B cell (primary cell): ENCODE data around the gene ERAP2. TPM values are rescaled to one million over a fixed set of nuclear protein-coding genes. Genes with fewer than 3 reads are reported as not detected.

ENCODE experiments used
- ATAC-seq: fragments of 200-7000 bp; cut with Tn5 transposase; one replicate; pipeline ENCODE4 v1.10.0; 2021; ENCODE audit warnings: low read depth, mild to moderate bottlenecking, moderate number of reproducible peaks, moderate library complexity
- CTCF ChIA-PET: fragments of 350-600 bp; sonication (Branson Sonifier 250); formaldehyde crosslinking; loops from one replicate; lab custom pipeline; 2021; ENCODE audit warnings: antibody characterized with exemption, inconsistent platforms; lab: Charles Lee
- POLR2A ChIA-PET: fragments of 350-600 bp; sonication (Branson Sonifier 250); formaldehyde crosslinking; loops from one replicate; lab custom pipeline; 2021; ENCODE audit warnings: antibody characterized with exemption; lab: Charles Lee
- DNase-seq: peaks from one replicate; pipeline ENCODE4 v3.0.0; 2013
- H2AFZ ChIP-seq: 2 replicates; pipeline ENCODE4 v1.6.1; 2012; ENCODE audit warnings: mild to moderate bottlenecking, low read depth, low read length; ENCODE audit not compliant: insufficient read depth, poor library complexity, severe bottlenecking
- H3K27ac ChIP-seq, 2 donors: 1 replicate in 1 of 2; 2 replicates in 1 of 2; pipeline ENCODE4 v1.5.1; 2012 to 2013; ENCODE audit warnings: low read length in 2 of 2, mild to moderate bottlenecking in 2 of 2, moderate library complexity in 1 of 2
- H3K27me3 ChIP-seq, 4 experiments: fragments of 200-600 bp in 1 of 4; sonication (generic) in 1 of 4; replicated peaks in 1 of 4; 1 replicate in 2 of 4; 2 replicates in 2 of 4; pipeline versions ENCODE4 v1.6.1 to v1.7.0; 2013 to 2016; ENCODE audit warnings: low read length in 3 of 4, mild to moderate bottlenecking in 2 of 4, mixed read lengths in 1 of 4, moderate library complexity in 1 of 4; ENCODE audit not compliant: insufficient read depth in 4 of 4, control insufficient read depth in 3 of 4; ENCODE audit errors: control extremely low read depth in 1 of 4
- H3K36me3 ChIP-seq, 2 experiments: replicated peaks in 1 of 2; 1 replicate in 1 of 2; 2 replicates in 1 of 2; pipeline versions ENCODE4 v1.6.1 to v1.7.1; 2013; ENCODE audit warnings: low read length in 1 of 2; ENCODE audit not compliant: insufficient read depth in 2 of 2, control insufficient read depth in 1 of 2; ENCODE audit errors: control extremely low read depth in 1 of 2, extremely low read depth in 1 of 2
- H3K4me1 ChIP-seq, 2 donors: fragments of 200-600 bp in 1 of 2; sonication (generic) in 1 of 2; 1 replicate in 1 of 2; 2 replicates in 1 of 2; pipeline versions ENCODE4 v1.5.1 to v1.6.1; 2013 to 2017; ENCODE audit warnings: low read length in 2 of 2; ENCODE audit not compliant: control insufficient read depth in 2 of 2, insufficient read depth in 2 of 2
- H3K4me2 ChIP-seq: replicated peaks from 2 replicates; pipeline ENCODE3; 2012; ENCODE audit warnings: mild to moderate bottlenecking, low read depth, low read length; ENCODE audit not compliant: poor library complexity, severe bottlenecking
- H3K4me3 ChIP-seq, 5 experiments: fragments of 200-600 bp in 1 of 5; sonication (generic) in 1 of 5; 1 replicate in 3 of 5; 2 replicates in 2 of 5; pipeline versions ENCODE4 v1.5.1 to v1.7.0; 2011 to 2016; ENCODE audit warnings: low read length in 4 of 5, mild to moderate bottlenecking in 4 of 5, low read depth in 2 of 5, control low read depth in 1 of 5, moderate library complexity in 1 of 5; ENCODE audit not compliant: insufficient read depth in 1 of 5; ENCODE audit errors: control extremely low read depth in 1 of 5, extremely low read depth in 1 of 5
- H3K79me2 ChIP-seq: fragments of 200-600 bp; sonication (generic); one replicate; pipeline ENCODE4 v1.6.0; 2016; ENCODE audit warnings: low read length; ENCODE audit not compliant: control insufficient read depth, insufficient read depth
- H3K9ac ChIP-seq: fragments of 200-600 bp; sonication (generic); 2 replicates; pipeline ENCODE4 v1.6.1; 2017; ENCODE audit warnings: mild to moderate bottlenecking, low read length, moderate library complexity
- H3K9me3 ChIP-seq, 3 donors: one replicate each; pipeline versions ENCODE4 v1.6.1 to v1.7.1; 2013; ENCODE audit warnings: low read length in 2 of 3; ENCODE audit not compliant: control insufficient read depth in 2 of 3, insufficient read depth in 1 of 3; ENCODE audit errors: control extremely low read depth in 1 of 3
- H4K20me1 ChIP-seq: 2 replicates; pipeline ENCODE4 v1.6.0; 2012; ENCODE audit warnings: mild to moderate bottlenecking, low read length; ENCODE audit not compliant: insufficient read depth, control insufficient read depth, poor library complexity, severe bottlenecking
- H3K27ac Mint-ChIP-seq: one replicate; pipeline ENCODE4 v1.8.0; 2021; ENCODE audit warnings: mixed read lengths
- H3K27me3 Mint-ChIP-seq: one replicate; pipeline ENCODE4 v1.8.0; 2021; ENCODE audit warnings: mixed read lengths
- H3K4me1 Mint-ChIP-seq: one replicate; pipeline ENCODE4 v1.8.0; 2021; ENCODE audit warnings: mixed read lengths
- H3K4me3 Mint-ChIP-seq: one replicate; pipeline ENCODE4 v1.8.0; 2021; ENCODE audit warnings: mixed read lengths
- H3K9me3 Mint-ChIP-seq: one replicate; pipeline ENCODE4 v1.8.0; 2022; ENCODE audit warnings: mixed read lengths; ENCODE audit not compliant: insufficient read depth
- EZH2 ChIP-seq: IDR thresholded peaks from 2 replicates; pipeline ENCODE4 v1.6.1; 2012; ENCODE audit warnings: borderline replicate concordance, low read depth, mild to moderate bottlenecking, moderate library complexity, low read length; ENCODE audit not compliant: insufficient read depth, poor library complexity, severe bottlenecking
- WGBS: methylation state at CpG from one replicate; pipeline ENCODE4 v1.1.5; 2013; ENCODE audit warnings: missing lambda C conversion rate; ENCODE audit not compliant: insufficient coverage; 5-methylcytosine and 5-hydroxymethylcytosine counted together
- intact Hi-C: fragments of 100-400 bp; cut with micrococcal nuclease; formaldehyde crosslinking; loops from one replicate; pipeline ENCODE4 v1.10.0; 2022
- polyA plus RNA-seq: library from polyadenylated mRNA; depleted of rRNA; stranded (reverse); fragments of >200 nt; gene quantifications from 2 replicates; pipeline ENCODE4 v1.2.3, GENCODE V29; 2012
- total RNA-seq, 2 donors: library from RNA; stranded (reverse); fragments of 120-200 nt in 1 of 2; gene quantifications; 1 replicate in 1 of 2; 2 replicates in 1 of 2; pipeline versions ENCODE4 v1.2.3 to v1.2.4, GENCODE V29; 2013 to 2022
- TF ChIP-seq, protein P1 (sequence below): fragments of 200-600 bp; IDR thresholded peaks from one replicate; pipeline ENCODE4 v1.8.0; 2022; ENCODE audit warnings: antibody characterized with exemption, mild to moderate bottlenecking

The ERAP2 gene
- total and polyA plus RNA-seq, 2 donors (not counting 1 experiment from before 2014, with no cell fraction given), result 18.5 to 74.2 TPM

DNA sequence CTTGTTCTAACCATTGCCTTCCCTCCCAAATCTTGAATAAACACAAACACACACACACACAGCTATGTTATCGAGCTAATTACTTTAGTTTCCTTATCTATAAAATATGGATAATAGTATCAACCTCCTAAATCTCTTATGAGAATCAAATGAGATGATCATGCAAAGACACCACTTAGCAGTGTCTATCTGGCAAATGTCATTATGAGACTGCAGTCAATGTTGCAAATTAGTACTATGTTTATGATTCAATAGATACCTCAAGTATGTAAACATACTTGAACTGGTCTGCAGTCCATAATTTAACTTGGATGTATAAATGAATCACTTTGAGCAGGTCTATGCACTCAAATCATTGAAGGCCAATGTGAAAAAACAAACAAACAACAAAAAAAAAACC lies 22.2 kb upstream of the ERAP2 start:
- Histone ChIP-seq H3K9ac (no peak overlapping the region), H3K4me1 (no peaks in the 10 kb centered on the region), H4K20me1 (no peaks in the 10 kb centered on the region), H3K4me3 (no peak overlapping the region), H3K79me2 (no peaks in the 10 kb centered on the region), H3K27ac (no peak overlapping the region), H3K4me2 (no peak overlapping the region), H3K9me3 (no peaks in the 10 kb centered on the region), H3K27me3 (no peaks in the 10 kb centered on the region), H2AFZ (no peak overlapping the region), H3K36me3 (no peaks in the 10 kb centered on the region)
- Mint-ChIP-seq H3K4me1 (no peaks in the 10 kb centered on the region), H3K27me3 (peaks cover 4% of the 10 kb centered on the region), H3K9me3 (peaks cover 4% of the 10 kb centered on the region), H3K27ac (no peak overlapping the region), H3K4me3 (no peak overlapping the region)
- ChIA-PET POLR2A (no interaction called here), CTCF (interaction anchor here (0.6 to 1.4 kb wide), 2 partner anchors 15 to 291 kb away, joined by 3 to 6 read pairs; no protein-coding TSS in a partner anchor)
- TF ChIP-seq, protein P1, sequence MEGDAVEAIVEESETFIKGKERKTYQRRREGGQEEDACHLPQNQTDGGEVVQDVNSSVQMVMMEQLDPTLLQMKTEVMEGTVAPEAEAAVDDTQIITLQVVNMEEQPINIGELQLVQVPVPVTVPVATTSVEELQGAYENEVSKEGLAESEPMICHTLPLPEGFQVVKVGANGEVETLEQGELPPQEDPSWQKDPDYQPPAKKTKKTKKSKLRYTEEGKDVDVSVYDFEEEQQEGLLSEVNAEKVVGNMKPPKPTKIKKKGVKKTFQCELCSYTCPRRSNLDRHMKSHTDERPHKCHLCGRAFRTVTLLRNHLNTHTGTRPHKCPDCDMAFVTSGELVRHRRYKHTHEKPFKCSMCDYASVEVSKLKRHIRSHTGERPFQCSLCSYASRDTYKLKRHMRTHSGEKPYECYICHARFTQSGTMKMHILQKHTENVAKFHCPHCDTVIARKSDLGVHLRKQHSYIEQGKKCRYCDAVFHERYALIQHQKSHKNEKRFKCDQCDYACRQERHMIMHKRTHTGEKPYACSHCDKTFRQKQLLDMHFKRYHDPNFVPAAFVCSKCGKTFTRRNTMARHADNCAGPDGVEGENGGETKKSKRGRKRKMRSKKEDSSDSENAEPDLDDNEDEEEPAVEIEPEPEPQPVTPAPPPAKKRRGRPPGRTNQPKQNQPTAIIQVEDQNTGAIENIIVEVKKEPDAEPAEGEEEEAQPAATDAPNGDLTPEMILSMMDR, result no peak
- TF ChIP-seq EZH2, result no peak
- DNase-seq (no peak), ATAC-seq (no peak)
- no CpG with 5 or more reads among the region's 1 CpG for WGBS
- intact Hi-C loops, result no loop called here

DNA sequence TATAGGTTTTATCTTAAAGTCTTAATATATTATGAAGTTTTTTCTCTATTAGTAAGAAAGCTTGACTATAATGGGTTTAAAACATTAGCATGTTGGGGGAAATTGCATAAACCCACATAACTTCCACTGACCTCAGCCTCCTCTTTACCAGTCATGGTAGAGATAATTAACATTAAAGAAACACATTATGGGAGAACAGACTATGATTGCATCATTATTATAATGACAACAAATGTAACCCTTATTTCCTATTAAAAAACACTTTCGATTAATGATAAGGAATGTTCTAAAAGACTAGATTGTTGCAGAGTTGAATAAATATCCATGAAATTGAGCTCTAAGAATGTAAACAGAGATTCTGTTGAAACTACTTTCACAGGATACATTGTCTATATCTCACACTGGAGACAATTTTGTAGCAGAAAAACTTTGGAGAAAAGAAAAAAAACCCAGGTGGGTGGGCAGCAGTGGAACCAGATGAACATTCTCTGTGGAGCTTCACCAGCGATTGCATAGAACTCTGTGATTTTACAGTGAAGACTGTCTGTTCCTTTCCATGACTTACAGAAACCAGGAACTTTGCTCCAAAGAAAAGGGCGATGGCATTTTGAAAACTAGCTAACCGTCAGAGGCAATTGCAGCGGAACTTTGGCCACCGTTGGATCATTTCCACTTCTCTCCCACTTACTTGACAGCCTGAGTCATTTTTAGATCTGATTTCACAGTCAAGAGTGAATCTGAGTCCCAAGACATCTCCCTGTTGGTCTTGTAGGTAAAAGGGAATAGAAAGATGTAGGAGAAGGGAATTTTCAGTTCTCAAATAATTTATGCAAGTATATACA lies 21.0 kb upstream of the ERAP2 start:
- 75% methylated on average over 5 of the region's 6 CpGs for WGBS

More for the DNA sequence above, 21.0 kb upstream of the ERAP2 start:
- H3K4me1 ChIP-seq, result no peaks in the 10 kb centered on the region
- no peaks in the 10 kb centered on the region for H3K27me3 ChIP-seq
- H3K27ac Mint-ChIP-seq, result no peak overlapping the region
- no peak for ATAC-seq
- no peaks in the 10 kb centered on the region for H3K4me1 Mint-ChIP-seq
- no peak overlapping the region for H3K4me2 ChIP-seq
- no peak overlapping the region for H3K9ac ChIP-seq
- no peaks in the 10 kb centered on the region for H3K9me3 Mint-ChIP-seq
- H3K36me3 ChIP-seq, result no peaks in the 10 kb centered on the region
- POLR2A ChIA-PET, result no interaction called here
- H4K20me1 ChIP-seq, result no peaks in the 10 kb centered on the region
- H3K9me3 ChIP-seq, result no peaks in the 10 kb centered on the region
- intact Hi-C loops, result no loop called here
- CTCF ChIA-PET, result interaction anchor here (0.9 to 1.4 kb wide), 3 partner anchors 14 to 308 kb away, joined by 3 to 6 read pairs (median 3); no protein-coding TSS in a partner anchor
- H3K27ac ChIP-seq, result no peak overlapping the region
- no peaks in the 10 kb centered on the region for H3K27me3 Mint-ChIP-seq
- H3K4me3 Mint-ChIP-seq, result no peak overlapping the region
- H3K4me3 ChIP-seq, result no peak overlapping the region
- TF ChIP-seq, protein P1, result no peak
- no peak overlapping the region for H2AFZ ChIP-seq
- H3K79me2 ChIP-seq, result no peaks in the 10 kb centered on the region
- DNase-seq, result no peak
